GM21825 (cell line): ENCODE data around the gene RASA3.
"Not testable (repeated sequence)": the region's sequence is repeated elsewhere in the genome, so short reads cannot be mapped to it uniquely, and the experiment has no call there.

Experiments used
- ATAC-seq: cut with Tn5 transposase; IDR thresholded peaks from one replicate; pipeline ENCODE4 v1.9.1; 2021; ENCODE audit warnings: mild to moderate bottlenecking, moderate library complexity; ENCODE audit not compliant: unreplicated experiment

RASA3 gene

DNA sequence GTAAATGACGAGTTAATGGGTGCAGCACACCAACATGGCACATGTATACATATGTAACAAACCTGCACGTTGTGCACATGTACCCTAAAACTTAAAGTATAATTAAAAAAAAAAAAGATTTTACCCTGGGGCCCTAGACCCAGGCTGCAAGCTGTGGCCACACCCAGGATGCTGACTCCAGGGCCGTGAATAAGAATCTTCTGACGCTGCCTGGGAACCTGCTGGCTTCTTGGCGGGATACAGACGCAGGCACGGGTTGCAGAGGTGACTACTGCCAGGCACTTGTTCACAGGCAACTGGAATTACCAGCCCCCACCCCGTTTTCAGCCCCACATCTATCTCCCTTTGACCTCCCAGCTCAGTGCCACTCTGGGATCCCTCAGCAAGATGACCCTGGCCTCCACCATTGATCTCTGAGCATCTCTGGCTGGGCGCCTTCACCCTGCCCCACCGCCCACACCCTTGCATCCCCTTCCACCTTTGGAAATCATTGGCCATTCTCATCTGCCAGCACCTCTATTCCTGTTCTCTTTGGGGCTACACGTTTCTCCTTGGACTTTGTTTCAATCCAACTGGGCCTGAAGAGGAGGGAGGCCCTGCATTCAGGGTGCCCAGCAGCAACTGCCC lies 25.6 kb upstream of the RASA3 start:
- ATAC-seq = no peak

- ATAC-seq = no peak
These were observed 23.8 kb upstream of the RASA3 start for GRCh38 chr13:114155926-114156883.

DNA sequence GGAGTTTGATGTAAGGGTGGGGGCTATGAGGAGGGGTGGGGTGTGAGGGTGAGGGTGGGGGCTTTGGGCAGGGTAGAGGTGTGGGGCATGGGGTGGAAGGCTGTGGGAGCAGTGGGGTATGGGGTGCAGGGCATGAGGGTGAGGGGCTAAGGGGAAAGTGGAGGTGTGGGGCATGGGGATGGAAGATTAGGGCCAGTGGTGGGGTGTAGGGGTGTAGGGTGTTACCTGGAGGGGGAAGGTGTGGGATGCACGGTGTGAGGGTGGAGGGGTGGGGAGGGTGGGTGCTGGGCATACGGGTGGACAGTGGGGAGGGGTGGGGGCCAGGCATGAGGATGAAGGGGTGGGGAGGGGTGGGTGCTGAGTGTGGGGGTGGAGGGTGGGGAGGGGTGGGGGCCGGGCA lies 22.9 kb upstream of the RASA3 start:
- no peak for ATAC-seq

DNA sequence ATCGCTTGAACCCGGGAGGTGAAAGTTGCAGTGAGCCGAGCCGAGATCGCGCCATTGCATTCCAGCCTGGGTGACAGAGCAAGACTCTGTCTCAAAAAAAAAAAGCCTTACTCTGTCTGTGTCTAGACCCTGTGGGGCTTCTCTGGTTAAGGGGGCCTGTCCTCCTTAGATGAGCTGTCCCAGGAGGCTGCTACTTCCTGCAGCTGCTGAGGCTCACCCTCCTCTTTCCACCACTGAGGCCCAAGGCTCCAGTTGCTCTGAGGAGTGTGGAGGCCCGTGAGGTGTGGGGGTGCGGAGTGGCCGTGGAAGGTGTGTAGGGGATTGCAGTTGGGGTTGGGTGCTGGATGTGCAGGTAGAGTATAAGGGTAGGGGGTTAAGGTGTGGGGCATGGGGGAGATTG lies 22.1 kb upstream of the RASA3 start:
- ATAC-seq = no peak

- no peak for ATAC-seq
These were observed 21.2 kb upstream of the RASA3 start for GRCh38 chr13:114153485-114154080.

- no peak for ATAC-seq
These were observed 20.5 kb upstream of the RASA3 start for GRCh38 chr13:114152831-114153371.

DNA sequence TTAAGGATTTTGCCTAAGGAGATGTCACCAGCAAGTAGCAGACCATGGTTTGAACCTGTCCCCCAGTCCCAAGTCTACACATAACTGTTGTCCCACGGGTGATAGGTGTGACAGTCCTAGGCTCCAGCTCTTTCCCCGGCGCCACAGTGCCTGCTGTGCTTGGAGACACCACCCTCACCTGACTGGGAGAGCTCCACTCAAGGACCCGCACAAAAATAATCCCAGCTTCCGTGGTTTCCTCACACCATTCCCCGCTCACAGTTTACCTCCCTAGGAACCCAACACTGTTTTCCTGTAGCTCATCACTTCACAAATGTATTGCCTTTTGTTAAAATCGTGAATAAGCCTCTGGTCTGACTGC lies 19.8 kb upstream of the RASA3 start:
- ATAC-seq = no peak

DNA sequence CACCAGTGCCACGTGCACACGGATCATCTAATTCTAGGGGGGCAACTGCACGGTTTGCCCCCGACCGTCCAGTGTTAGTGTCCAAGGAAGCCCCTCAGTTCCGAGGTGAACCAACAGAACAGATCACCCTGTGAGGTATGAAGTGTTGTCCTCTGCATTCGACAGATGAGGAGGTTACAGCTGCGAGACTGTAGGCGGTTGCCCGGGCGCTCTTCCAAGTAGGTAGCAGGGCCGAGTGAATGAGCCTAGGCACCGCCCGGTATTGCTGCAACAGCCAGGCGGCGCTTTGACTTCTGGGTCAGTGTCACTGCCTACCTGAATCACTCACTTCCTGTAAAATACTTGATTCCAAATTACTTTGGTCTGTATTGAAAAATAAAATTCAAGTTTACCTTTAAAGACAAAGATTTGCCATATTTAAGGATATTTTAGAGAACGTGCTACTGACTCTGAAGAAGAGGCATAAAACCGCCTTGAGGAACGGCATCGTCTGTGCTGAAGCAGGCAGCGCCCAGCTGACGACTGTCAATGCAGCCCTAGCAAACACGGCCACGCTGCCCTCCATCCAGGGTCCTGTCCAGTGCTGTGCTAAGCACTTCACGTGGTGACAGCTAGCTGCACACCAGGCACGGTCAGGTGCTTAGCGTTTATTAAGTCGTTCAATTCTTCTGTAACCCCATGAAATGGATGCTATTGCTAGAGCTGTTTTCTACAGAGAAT lies 19.3 kb upstream of the RASA3 start:
- no peak for ATAC-seq

DNA sequence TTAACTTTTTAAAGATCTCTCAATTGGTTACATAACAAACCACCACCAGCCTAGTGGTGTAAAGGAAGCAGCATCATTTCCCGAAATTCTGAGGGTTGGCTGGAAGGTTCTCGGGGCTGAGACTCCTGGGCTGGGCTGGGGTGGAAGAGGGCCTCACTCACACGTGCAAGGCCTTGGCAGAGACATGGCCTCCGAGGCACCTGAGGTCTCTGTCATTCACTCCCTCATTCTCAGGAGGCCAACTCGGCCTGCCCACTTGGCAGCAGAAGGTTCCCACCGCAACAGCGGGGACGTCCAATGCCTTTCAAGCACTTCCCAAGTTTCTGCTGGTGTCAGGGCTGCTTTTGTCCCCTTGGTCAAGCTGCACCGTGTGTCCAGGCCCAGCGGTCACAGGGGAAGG lies 18.6 kb upstream of the RASA3 start:
- no peak for ATAC-seq

- ATAC-seq = no peak
These were observed 17.6 kb upstream of the RASA3 start for GRCh38 chr13:114149774-114150740.

- ATAC-seq = not testable (repeated sequence)
These were observed 16.5 kb upstream of the RASA3 start for GRCh38 chr13:114148886-114149285.

- peak; percentile 89 for ATAC-seq
These were observed 16.1 kb upstream of the RASA3 start for GRCh38 chr13:114148521-114148855.

DNA sequence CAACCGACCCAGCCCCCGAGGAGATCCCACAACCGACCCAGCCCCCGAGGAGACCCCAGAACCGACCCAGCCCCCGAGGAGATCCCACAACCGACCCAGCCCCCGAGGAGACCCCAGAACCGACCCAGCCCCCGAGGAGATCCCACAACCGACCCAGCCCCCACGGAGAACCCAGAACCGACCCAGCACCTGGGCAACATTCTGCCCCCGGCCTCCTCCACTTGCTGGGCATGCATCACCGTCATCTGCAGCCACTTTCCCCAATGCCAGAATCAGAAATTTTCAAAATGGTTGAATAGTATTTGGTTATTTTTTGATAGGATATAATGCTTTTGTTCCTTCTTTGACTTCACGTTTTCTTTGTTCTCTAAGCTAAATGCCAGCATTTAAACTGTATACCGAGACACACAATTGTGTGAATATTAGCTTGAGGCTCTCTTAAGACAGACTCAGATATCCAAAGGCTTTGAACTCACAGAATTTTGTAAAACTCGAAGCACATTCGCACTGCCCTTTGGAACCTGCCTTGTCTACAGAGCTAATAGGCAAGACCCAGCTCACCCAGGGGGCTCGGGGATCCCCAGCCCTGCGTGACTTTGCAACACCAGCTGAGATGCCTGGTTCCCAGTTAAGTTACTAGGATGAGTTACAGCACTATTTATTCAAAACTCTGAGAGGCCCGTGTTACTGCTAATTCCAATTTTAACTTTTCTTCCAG lies 15.5 kb upstream of the RASA3 start:
- ATAC-seq = no peak

GRCh38 chr13:114146629-114147028 lies 14.2 kb upstream of the RASA3 start:
- ATAC-seq = no peak

- no peak for ATAC-seq
These were observed 13.8 kb upstream of the RASA3 start for GRCh38 chr13:114146173-114146572.

DNA sequence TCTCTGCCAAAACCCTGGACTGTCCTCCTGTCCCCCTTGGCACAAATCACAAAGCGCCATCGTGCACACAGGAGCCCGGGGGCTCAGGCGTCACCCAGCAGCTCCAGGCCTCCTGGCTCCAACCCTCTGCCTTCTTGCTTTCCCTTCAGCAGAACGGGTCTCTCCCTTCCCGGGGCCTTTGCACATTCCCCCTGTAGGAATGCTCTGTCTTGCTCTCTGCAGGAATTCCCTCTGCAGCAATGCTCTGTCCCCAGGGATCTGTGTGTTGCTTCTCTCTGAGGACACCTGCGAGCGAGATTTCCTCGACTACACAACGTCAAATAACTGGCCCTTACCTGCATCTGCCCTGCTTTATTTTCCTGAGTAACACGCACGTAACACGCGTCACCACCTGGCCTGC lies 13.3 kb upstream of the RASA3 start:
- no peak for ATAC-seq

GRCh38 chr13:114145256-114145655 lies 12.8 kb upstream of the RASA3 start:
- no peak for ATAC-seq

GRCh38 chr13:114144606-114145244 lies 12.3 kb upstream of the RASA3 start:
- no peak for ATAC-seq
